H1 (cell line): Measurements from ENCODE around the gene REXO5. TPM values are rescaled to one million over a fixed set of nuclear protein-coding genes. Genes with fewer than 3 reads are reported as not detected.

Source experiments
- CTCF ChIA-PET: fragments of 300-600 bp; sonication (Branson Sonifier 250); formaldehyde crosslinking; loops from one replicate; lab custom pipeline; 2021; ENCODE audit not compliant: partially characterized antibody; lab: Charles Lee
- POLR2A ChIA-PET: fragments of 300-600 bp; sonication (Branson Sonifier 250); formaldehyde crosslinking; loops from one replicate; lab custom pipeline; 2021; ENCODE audit warnings: inconsistent platforms; ENCODE audit not compliant: partially characterized antibody; lab: Charles Lee
- DNase-seq, 2 experiments: peaks; one replicate each; pipeline versions ENCODE4 v3.0.0 to v3.0.0-alpha.2; 2010 to 2022; ENCODE audit warnings: low spot score in 2 of 2, low read depth in 1 of 2, mixed read lengths in 1 of 2
- FAIRE-seq: peaks from 2 replicates; lab custom pipeline; 2011; peaks lifted over from hg19 to GRCh38; lab: Jason Lieb, UNC
- H2AFZ ChIP-seq: 2 replicates; pipeline ENCODE4 v1.8.1; 2012; ENCODE audit warnings: low read length, inconsistent platforms
- H2AK5ac ChIP-seq: 2 replicates; pipeline ENCODE4 v1.6.1; 2013; ENCODE audit warnings: low read depth, low read length
- H2BK120ac ChIP-seq: replicated peaks from 2 replicates; pipeline ENCODE3; 2013; ENCODE audit warnings: low read depth, low read length, inconsistent platforms
- H2BK12ac ChIP-seq: 2 replicates; pipeline ENCODE4 v1.6.1; 2013; ENCODE audit warnings: low read depth, low read length
- H2BK15ac ChIP-seq: 2 replicates; pipeline ENCODE4 v1.6.1; 2013; ENCODE audit warnings: low read length
- H2BK20ac ChIP-seq: 2 replicates; pipeline ENCODE4 v1.6.1; 2013; ENCODE audit warnings: low read length
- H2BK5ac ChIP-seq: 2 replicates; pipeline ENCODE4 v1.6.1; 2013; ENCODE audit warnings: low read depth, low read length
- H3K14ac ChIP-seq: 2 replicates; pipeline ENCODE4 v1.6.1; 2013; ENCODE audit warnings: inconsistent platforms; ENCODE audit not compliant: insufficient read length
- H3K18ac ChIP-seq: 2 replicates; pipeline ENCODE4 v1.6.1; 2013; ENCODE audit warnings: low read length; ENCODE audit errors: extremely low read depth
- H3K23ac ChIP-seq: 2 replicates; pipeline ENCODE4 v1.6.1; 2013; ENCODE audit warnings: inconsistent platforms; ENCODE audit not compliant: insufficient read length
- H3K23me2 ChIP-seq: 2 replicates; pipeline ENCODE4 v1.6.1; 2013; ENCODE audit warnings: low read depth, low read length
- H3K27ac ChIP-seq: 2 replicates; pipeline ENCODE4 v1.6.1; 2011; ENCODE audit warnings: low read depth, low read length, inconsistent platforms
- H3K27me3 ChIP-seq, 4 experiments: replicated peaks in 1 of 4; 1 replicate in 1 of 4; 2 replicates in 3 of 4; pipeline versions ENCODE4 v1.6.1 to v1.8.1; 2011 to 2013; ENCODE audit warnings: low read length in 3 of 4, mild to moderate bottlenecking in 3 of 4, inconsistent platforms in 2 of 4, mixed read lengths in 2 of 4, moderate library complexity in 1 of 4; ENCODE audit not compliant: control insufficient read depth in 3 of 4, insufficient read depth in 3 of 4; ENCODE audit errors: extremely low read depth in 1 of 4
- H3K36me3 ChIP-seq, 4 experiments: 2 replicates each; pipeline versions ENCODE4 v1.6.1 to v1.8.1; 2011 to 2013; ENCODE audit warnings: mild to moderate bottlenecking in 4 of 4, low read length in 3 of 4, moderate library complexity in 2 of 4, control low read depth in 1 of 4, inconsistent platforms in 1 of 4; ENCODE audit not compliant: insufficient read depth in 4 of 4, control insufficient read depth in 2 of 4
- H3K4ac ChIP-seq: replicated peaks from 2 replicates; pipeline ENCODE3; 2013; ENCODE audit warnings: low read length, low read depth, mixed read lengths, inconsistent platforms; ENCODE audit not compliant: insufficient read length
- H3K4me1 ChIP-seq, 4 experiments: replicated peaks in 1 of 4; 1 replicate in 1 of 4; 2 replicates in 3 of 4; pipeline versions ENCODE4 v1.6.1 to v1.8.1; 2011 to 2013; ENCODE audit warnings: low read length in 3 of 4, inconsistent platforms in 2 of 4, mixed read lengths in 1 of 4; ENCODE audit not compliant: insufficient read depth in 4 of 4, control insufficient read depth in 3 of 4
- H3K4me2 ChIP-seq, 2 experiments: 2 replicates each; pipeline versions ENCODE4 v1.6.1 to v1.8.1; 2011 to 2013; ENCODE audit warnings: low read depth in 2 of 2, low read length in 2 of 2, control low read depth in 1 of 2, inconsistent platforms in 1 of 2, mild to moderate bottlenecking in 1 of 2; ENCODE audit not compliant: insufficient read depth in 1 of 2
- H3K4me3 ChIP-seq, 4 experiments: fragments of 200-600, 300-600 bp in 1 of 4; sonication (generic), shearing (Covaris generic), sonication (Bioruptor Twin) in 1 of 4; 2 replicates each; pipeline versions ENCODE4 v1.5.1 to v1.8.1; 2011 to 2016; ENCODE audit warnings: low read length in 4 of 4, low read depth in 3 of 4, control low read depth in 2 of 4, inconsistent platforms in 2 of 4, mild to moderate bottlenecking in 2 of 4, mixed read lengths in 1 of 4, moderate library complexity in 1 of 4; ENCODE audit not compliant: insufficient read depth in 2 of 4; ENCODE audit errors: extremely low read depth in 1 of 4
- H3K56ac ChIP-seq: replicated peaks from 2 replicates; pipeline ENCODE3; 2013; ENCODE audit warnings: low read depth, mild to moderate bottlenecking, mixed read lengths, low read length, inconsistent platforms; ENCODE audit not compliant: insufficient read length
- H3K79me1 ChIP-seq: 2 replicates; pipeline ENCODE4 v1.6.1; 2013; ENCODE audit warnings: low read depth, low read length, control low read depth
- H3K79me2 ChIP-seq, 2 experiments: 2 replicates each; pipeline versions ENCODE4 v1.6.1 to v1.8.1; 2012 to 2013; ENCODE audit warnings: low read length in 2 of 2, mild to moderate bottlenecking in 2 of 2, inconsistent platforms in 1 of 2; ENCODE audit not compliant: insufficient read depth in 2 of 2, control insufficient read depth in 1 of 2
- H3K9ac ChIP-seq, 4 experiments: replicated peaks in 1 of 4; 1 replicate in 1 of 4; 2 replicates in 3 of 4; pipeline versions ENCODE4 v1.6.1 to v1.8.1; 2011 to 2013; ENCODE audit warnings: low read depth in 3 of 4, low read length in 3 of 4, control low read depth in 2 of 4, mild to moderate bottlenecking in 2 of 4, moderate library complexity in 2 of 4, inconsistent platforms in 1 of 4; ENCODE audit errors: extremely low read depth in 1 of 4
- H3K9me3 ChIP-seq, 2 experiments: 2 replicates each; pipeline versions ENCODE4 v1.6.1 to v1.8.1; 2012 to 2013; ENCODE audit warnings: mild to moderate bottlenecking in 2 of 2, moderate library complexity in 2 of 2, control low read depth in 1 of 2, inconsistent platforms in 1 of 2, low read depth in 1 of 2, low read length in 1 of 2, mixed read lengths in 1 of 2; ENCODE audit not compliant: insufficient read depth in 2 of 2
- H4K20me1 ChIP-seq, 2 experiments: replicated peaks in 1 of 2; 2 replicates each; pipeline versions ENCODE3 to v1.8.1; 2011 to 2013; ENCODE audit warnings: inconsistent platforms in 2 of 2, low read length in 2 of 2, mild to moderate bottlenecking in 1 of 2; ENCODE audit not compliant: insufficient read depth in 2 of 2, control insufficient read depth in 1 of 2
- H4K5ac ChIP-seq: 2 replicates; pipeline ENCODE4 v1.6.1; 2013; ENCODE audit warnings: low read length, low read depth, mixed read lengths, inconsistent platforms; ENCODE audit not compliant: insufficient read length
- H4K8ac ChIP-seq: 2 replicates; pipeline ENCODE4 v1.8.0; 2013; ENCODE audit warnings: mild to moderate bottlenecking, moderate library complexity, low read length, inconsistent platforms; ENCODE audit not compliant: insufficient read depth; ENCODE audit errors: extremely low read depth
- H4K91ac ChIP-seq: replicated peaks from 2 replicates; pipeline ENCODE3; 2013; ENCODE audit warnings: low read length, mixed read lengths, inconsistent platforms; ENCODE audit not compliant: insufficient read length
- ASH2L ChIP-seq: fragments of 200-600, 300-600 bp; sonication (generic); IDR thresholded peaks from one replicate; pipeline ENCODE4 v1.7.1; 2017; ENCODE audit warnings: low read length
- ATF3 ChIP-seq: IDR thresholded peaks from 2 replicates; pipeline ENCODE4 v1.6.1; 2011; ENCODE audit warnings: low read depth, mild to moderate bottlenecking, low read length; ENCODE audit not compliant: insufficient read depth
- BACH1 ChIP-seq: IDR thresholded peaks from 2 replicates; pipeline ENCODE4 v1.6.1; 2012; ENCODE audit warnings: low read length, improper control_type of control experiment
- EP300 ChIP-seq, 2 experiments: IDR thresholded peaks; 1 replicate in 1 of 2; 2 replicates in 1 of 2; pipeline ENCODE4 v1.6.1; 2011 to 2012; ENCODE audit warnings: low read depth in 2 of 2, low read length in 2 of 2, mild to moderate bottlenecking in 2 of 2, borderline replicate concordance in 1 of 2, inconsistent platforms in 1 of 2, moderate library complexity in 1 of 2
- FOSL1 ChIP-seq: IDR thresholded peaks from 2 replicates; pipeline ENCODE4 v1.6.1; 2011; ENCODE audit warnings: mild to moderate bottlenecking, low read depth, low read length, moderate library complexity; ENCODE audit not compliant: insufficient read depth
- GABPA ChIP-seq: IDR thresholded peaks from 2 replicates; pipeline ENCODE4 v1.6.1; 2011; ENCODE audit warnings: mild to moderate bottlenecking, low read length, moderate library complexity, borderline replicate concordance; ENCODE audit not compliant: insufficient read depth
- NANOG ChIP-seq: IDR thresholded peaks from 2 replicates; pipeline ENCODE4 v1.6.1; 2011; ENCODE audit warnings: low read length, low read depth, mild to moderate bottlenecking, inconsistent platforms; ENCODE audit not compliant: insufficient read depth, poor library complexity, severe bottlenecking
- POLR2AphosphoS5 ChIP-seq: IDR thresholded peaks from 2 replicates; pipeline ENCODE4 v1.6.1; 2011; ENCODE audit warnings: low read depth, low read length
- RAD21 ChIP-seq, 2 experiments: IDR thresholded peaks in 1 of 2; conservative IDR thresholded peaks in 1 of 2; 2 replicates each; pipeline ENCODE4 v1.6.1; 2011; ENCODE audit warnings: low read depth in 2 of 2, low read length in 2 of 2, improper control_type of control experiment in 1 of 2, inconsistent platforms in 1 of 2, mild to moderate bottlenecking in 1 of 2, moderate library complexity in 1 of 2
- RBBP5 ChIP-seq: IDR thresholded peaks from 2 replicates; pipeline ENCODE4 v1.7.1; 2012; ENCODE audit warnings: low read depth, mild to moderate bottlenecking, inconsistent platforms, low read length, moderate library complexity, borderline replicate concordance
- TEAD4 ChIP-seq: IDR thresholded peaks from 2 replicates; pipeline ENCODE4 v1.6.1; 2012; ENCODE audit warnings: low read depth, low read length, inconsistent platforms, mixed read lengths
- YY1 ChIP-seq: IDR thresholded peaks from 2 replicates; pipeline ENCODE4 v1.6.1; 2011; ENCODE audit warnings: low read depth, mild to moderate bottlenecking, low read length
- WGBS, 2 experiments: shearing (Covaris generic) in 1 of 2; methylation state at CpG; one replicate each; pipeline versions ENCODE4 v1.1.6 to v1.1.7; 2013 to 2015; ENCODE audit warnings: low lambda C conversion rate in 2 of 2, mixed read lengths in 2 of 2, inconsistent platforms in 1 of 2, low coverage in 1 of 2, missing lambda C conversion rate in 1 of 2; ENCODE audit not compliant: insufficient replicate concordance in 2 of 2, insufficient coverage in 1 of 2, insufficient read length in 1 of 2; ENCODE audit errors: extremely low coverage in 1 of 2, missing lambda C conversion rate in 1 of 2; 5-methylcytosine and 5-hydroxymethylcytosine counted together
- polyA plus RNA-seq, 7 experiments: library from polyadenylated mRNA; depleted of rRNA in 3 of 7; stranded (reverse) in 5 of 7; unstranded in 2 of 7; fragments of >200 nt in 5 of 7; fragments of 200-250 nt in 2 of 7; gene quantifications; 1 replicate in 5 of 7; 2 replicates in 1 of 7; 4 replicates in 1 of 7; pipeline versions ENCODE4 v1.2.1 to v1.2.3, GENCODE V29; 2011 to 2013; ENCODE audit warnings: missing spikeins in 2 of 7, mixed read lengths in 2 of 7
- total RNA-seq: library from RNA; stranded (reverse); fragmentation: NEBNext Ultra II Directional; extraction: Animal tissue kit (Norgen Biotek cat#: 25700); gene quantifications from 2 replicates; pipeline ENCODE4 v1.2.1, GENCODE V29; 2021

The REXO5 gene
- total and polyA plus RNA-seq, 2 of the 8 experiments (the other 6 are each of a cell fraction or from before 2014, with no cell fraction given), result 2.4 to 8.9 TPM

GRCh38 chr16:20875355-20875650 is 69.0 kb downstream of the REXO5 start:
- Histone ChIP-seq H3K14ac (no peak overlapping the region), H3K27ac (no peak overlapping the region), H2BK20ac (no peak overlapping the region), H3K79me2 (peaks cover 10 to 84% of the 10 kb centered on the region in 2 experiments), H2BK120ac (no peak overlapping the region), H3K4ac (no peak overlapping the region), H3K9ac (no peak overlapping the region), H3K36me3 (no peaks in the 10 kb centered on the region), H3K18ac (no peak overlapping the region), H4K8ac (no peak overlapping the region), H4K5ac (no peak overlapping the region), H3K23me2 (no peaks in the 10 kb centered on the region), H3K9me3 (no peaks in the 10 kb centered on the region), H4K20me1 (peaks cover 0 to 4% of the 10 kb centered on the region in 2 experiments), H3K4me3 (no peak overlapping the region), H3K56ac (no peak overlapping the region), H3K4me2 (no peak overlapping the region), H2AK5ac (no peak overlapping the region), H4K91ac (no peak overlapping the region), H2BK5ac (no peak overlapping the region), H3K4me1 (peaks cover 0 to 9% (median 2%) of the 10 kb centered on the region in 4 experiments; a peak in 2 of 7 replicates), H2BK15ac (no peak overlapping the region), H3K23ac (no peak overlapping the region), H3K27me3 (no peaks in the 10 kb centered on the region), H2AFZ (no peak overlapping the region), H3K79me1 (peaks cover 7% of the 10 kb centered on the region; the same call in 1 of the 2 replicates), H2BK12ac (no peak overlapping the region)
- 81% methylated on average over 1 of the region's 1 CpG; no CpG with 5 or more reads in 1 of the 2 experiments for WGBS, 2 experiments
- CTCF ChIA-PET, result interaction anchor here (0.6 to 4.2 kb wide), 14 partner anchors 9 to 342 kb away, joined by 3 to 23 read pairs (median 3); no protein-coding TSS in a partner anchor
- FAIRE-seq (no peak), DNase-seq (no peak)
- POLR2A ChIA-PET, result interaction anchor here (0.9 to 1.5 kb wide), 4 partner anchors 10 to 227 kb away, joined by 3 read pairs; no protein-coding TSS in a partner anchor
- TF ChIP-seq RAD21 (IDR thresholded peaks at IDR 0.05 in 1 of 2, conservative IDR thresholded peaks at IDR 0.05 in 1 of 2; ENCODE audit: low read depth in 2 of 2, low read length in 2 of 2), result no peak
- no peak for TF ChIP-seq POLR2AphosphoS5
- TF ChIP-seq GABPA, result no peak
- no peak for TF ChIP-seq EP300 (IDR thresholded peaks at IDR 0.05; ENCODE audit: borderline replicate concordance in 1 of 2, low read depth in 2 of 2, low read length in 2 of 2)
- no peak for TF ChIP-seq TEAD4
- no peak for TF ChIP-seq ASH2L
- no peak for TF ChIP-seq FOSL1
- no peak for TF ChIP-seq BACH1
- TF ChIP-seq ATF3, result no peak
- no peak for TF ChIP-seq YY1
- TF ChIP-seq RBBP5, result no peak
- TF ChIP-seq NANOG, result no peak
